ENCODE data around the gene KCNMB2.
A peak's percentile ranks its signal among the peaks of the same experiment; 100 is the strongest.
"Not testable (repeated sequence)": the region's sequence is repeated elsewhere in the genome, so short reads cannot be mapped to it uniquely, and the experiment has no call there.

Gene KCNMB2

GRCh38 chr3:178847190-178847589 is 311.0 kb downstream of the KCNMB2 start:
- DNase-seq: no peak
- intact Hi-C loops (cut with DNase I): no loop called here

GRCh38 chr3:178849199-178849910 is 313.1 kb downstream of the KCNMB2 start:
- DNase-seq: no peak

GRCh38 chr3:178850450-178851190 is 314.4 kb downstream of the KCNMB2 start:
- intact Hi-C loops (cut with DNase I): no loop called here
- DNase-seq: no peak

More at GRCh38 chr3:178849199-178849910, 313.1 kb downstream of the KCNMB2 start:
- intact Hi-C loops (cut with DNase I): no loop called here

- DNase-seq: no peak
- intact Hi-C loops (cut with DNase I): no loop called here
These were observed 315.3 kb downstream of the KCNMB2 start for GRCh38 chr3:178851564-178851963.

- no peak for DNase-seq
- intact Hi-C loops (cut with DNase I): no loop called here
These were observed 320.6 kb downstream of the KCNMB2 start for GRCh38 chr3:178856804-178857203.

- intact Hi-C loops (cut with DNase I): no loop called here
- DNase-seq: no peak
These were observed 323.1 kb downstream of the KCNMB2 start for GRCh38 chr3:178859386-178859785.

GRCh38 chr3:178859900-178860436 is 323.7 kb downstream of the KCNMB2 start:
- DNase-seq: peak in 1 of 10 donors; percentile 35
- intact Hi-C loops (cut with DNase I): not testable (repeated sequence)

GRCh38 chr3:178868681-178869080 is 332.4 kb downstream of the KCNMB2 start:
- intact Hi-C loops (cut with DNase I): no loop called here
- DNase-seq: no peak

- intact Hi-C loops (cut with DNase I): no loop called here
- no peak for DNase-seq
These were observed 333.8 kb downstream of the KCNMB2 start for GRCh38 chr3:178870085-178870484.

GRCh38 chr3:178875157-178875556 is 338.9 kb downstream of the KCNMB2 start:
- intact Hi-C loops (cut with DNase I): no loop called here
- DNase-seq: no peak

- DNase-seq: no peak
- intact Hi-C loops (cut with DNase I): no loop called here
These were observed 339.6 kb downstream of the KCNMB2 start for GRCh38 chr3:178875836-178876235.

GRCh38 chr3:178880274-178880673 is 344.0 kb downstream of the KCNMB2 start:
- DNase-seq: no peak
- intact Hi-C loops (cut with DNase I): no loop called here
